K562 (cell line): ENCODE results near the gene GRAMD2A. TPM values are rescaled to one million over a fixed set of nuclear protein-coding genes. Genes with fewer than 3 reads are reported as not detected.

Experiments
- BHLHE40 ChIP-seq: IDR thresholded peaks from 2 replicates; pipeline ENCODE4 v1.6.1; 2011; ENCODE audit warnings: low read length, improper control_type of control experiment
- CHD7 ChIP-seq: fragments of 200-600 bp; sonication (generic); IDR thresholded peaks from one replicate; pipeline ENCODE4 v1.6.1; 2012; ENCODE audit warnings: mild to moderate bottlenecking, low read depth, low read length, inconsistent platforms
- COPS2 ChIP-seq: fragments of 450-650 bp; conservative IDR thresholded peaks from 2 replicates; pipeline ENCODE4 v1.6.1; 2016; ENCODE audit warnings: mild to moderate bottlenecking, moderate library complexity
- FOXO4 ChIP-seq: fragments of 450-650 bp; formaldehyde crosslinking; IDR thresholded peaks from 2 replicates; pipeline ENCODE4 v1.4.0; 2020; ENCODE audit warnings: mild to moderate bottlenecking, moderate library complexity
- MBD1 ChIP-seq: fragments of 250-450 bp; sonication (Bioruptor Pico); IDR thresholded peaks from 2 replicates; pipeline ENCODE4 v1.8.0; 2022; ENCODE audit warnings: inconsistent platforms
- polyA plus RNA-seq, 8 experiments: library from polyadenylated mRNA; depleted of rRNA in 4 of 8; stranded (reverse) in 5 of 8; unstranded in 3 of 8; fragments of >200 nt; fragmentation: Nextera tagmentation in 2 of 8; fragmentation: Illumina TruSeq in 1 of 8; extraction: Ambion mirVana in 2 of 8; extraction: Trizol in 1 of 8; gene quantifications; 2 replicates each; pipeline versions ENCODE4 v1.2.1 to v1.2.3, GENCODE V29; 2011 to 2014; ENCODE audit warnings: inconsistent platforms in 1 of 8, missing spikeins in 1 of 8
- total RNA-seq, 7 experiments: library from RNA; depleted of rRNA in 6 of 7; stranded (reverse); fragments of >200 nt in 6 of 7; fragmentation: Illumina TruSeq in 2 of 7; extraction: Trizol in 2 of 7; gene quantifications; 2 replicates each; pipeline versions ENCODE4 v1.2.1 to v1.2.3, GENCODE V29; 2011 to 2021; ENCODE audit warnings: low replicate concordance in 1 of 7

The GRAMD2A gene
- total and polyA plus RNA-seq, 9 of the 15 experiments (the other 6 are each of a cell fraction or from before 2014, with no cell fraction given) = 0.08 to 0.22 TPM; not detected in 7

GRCh38 chr15:72176743-72177142 lies 20.8 kb downstream of the GRAMD2A start (continued):
- TF ChIP-seq CHD7 (no peak), COPS2 (no peak), MBD1 (CRISPR knock-in tag) (no peak), BHLHE40 (no peak), FOXO4 (CRISPR knock-in tag) (no peak)
